ENCODE results near the gene NME2. TPM values are rescaled to one million over a fixed set of nuclear protein-coding genes. Genes with fewer than 3 reads are reported as not detected.
A peak's percentile ranks its signal among the peaks of the same experiment; 100 is the strongest.

The NME2 gene
- total RNA-seq, 1 experiment from 2014 or later, result 1,558 TPM

GRCh38 chr17:51132964-51133319 lies 33.3 kb upstream of the NME2 start:
- no peak overlapping the region for H3K9ac ChIP-seq (ENCODE audit: low read length)
- POLR2A ChIA-PET (ENCODE audit: unreplicated experiment), result no interaction called here

GRCh38 chr17:51133365-51133764 lies 32.8 kb upstream of the NME2 start:
- intact Hi-C loops (cut with micrococcal nuclease), result no loop called here
- Histone ChIP-seq H3K4me3 (ENCODE audit: low read length) (no peak overlapping the region), H3K4me2 (ENCODE audit: low read length) (peak overlapping the region; percentile 14; the same call in 1 of the 2 replicates), H3K27me3 (ENCODE audit: low read length) (no peaks in the 10 kb centered on the region), H3K79me2 (ENCODE audit: low read length) (no peaks in the 10 kb centered on the region), H3F3A (ENCODE audit: low read length, unreplicated experiment) (no peaks in the 10 kb centered on the region), H3K9me2 (replicated peaks; ENCODE audit: low read length) (no peaks in the 10 kb centered on the region), H3K9me3 (ENCODE audit: low read length) (no peaks in the 10 kb centered on the region), H3K27ac (ENCODE audit: low read length) (0 out of 2 replicates have a peak overlapping the region, but pooled peaks have one; percentile 4), H3K36me3 (ENCODE audit: low read depth, low read length) (no peaks in the 10 kb centered on the region), H3K4me1 (ENCODE audit: insufficient read depth, low read length) (peaks cover 8% of the 10 kb centered on the region), H4K20me1 (ENCODE audit: low read length) (no peaks in the 10 kb centered on the region), H3K9ac (ENCODE audit: low read length) (no peak overlapping the region), H2AFZ (ENCODE audit: low read length) (no peak overlapping the region)
- DNase-seq, result no peak
- no peak for ATAC-seq
- no peak for TF ChIP-seq CTCF (conservative IDR thresholded peaks at IDR 0.05; ENCODE audit: low read depth, low read length)
- no peak for TF ChIP-seq EZH2phosphoT487 (IDR thresholded peaks at IDR 0.05; ENCODE audit: borderline replicate concordance, low read length)
- no peak for TF ChIP-seq EZH2 (IDR thresholded peaks at IDR 0.05; ENCODE audit: low read length, unreplicated experiment)
- CTCF ChIA-PET, result no interaction called here
- POLR2A ChIA-PET (ENCODE audit: unreplicated experiment), result no interaction called here
- BruUV-seq (replicated peaks), result no TSS peak

More at GRCh38 chr17:51132964-51133319, 33.3 kb upstream of the NME2 start:
- Histone ChIP-seq H3K36me3 (ENCODE audit: low read depth, low read length) (no peaks in the 10 kb centered on the region), H3K79me2 (ENCODE audit: low read length) (no peaks in the 10 kb centered on the region), H3K9me3 (ENCODE audit: low read length) (no peaks in the 10 kb centered on the region), H4K20me1 (ENCODE audit: low read length) (no peaks in the 10 kb centered on the region), H3K27me3 (ENCODE audit: low read length) (no peaks in the 10 kb centered on the region), H3K9me2 (replicated peaks; ENCODE audit: low read length) (no peaks in the 10 kb centered on the region), H2AFZ (ENCODE audit: low read length) (no peak overlapping the region), H3K27ac (ENCODE audit: low read length) (0 out of 2 replicates have a peak overlapping the region, but pooled peaks have one; percentile 4), H3K4me3 (ENCODE audit: low read length) (no peak overlapping the region), H3F3A (ENCODE audit: low read length, unreplicated experiment) (no peaks in the 10 kb centered on the region), H3K4me1 (ENCODE audit: insufficient read depth, low read length) (peaks cover 8% of the 10 kb centered on the region), H3K4me2 (ENCODE audit: low read length) (peak overlapping the region; percentile 14; the same call in 1 of the 2 replicates)
- CTCF ChIA-PET, result no interaction called here
- DNase-seq, result peak; percentile 37
- no TSS peak for BruUV-seq (replicated peaks)
- no peak for TF ChIP-seq EZH2 (IDR thresholded peaks at IDR 0.05; ENCODE audit: low read length, unreplicated experiment)
- TF ChIP-seq CTCF (conservative IDR thresholded peaks at IDR 0.05; ENCODE audit: low read depth, low read length), result no peak
- TF ChIP-seq EZH2phosphoT487 (IDR thresholded peaks at IDR 0.05; ENCODE audit: borderline replicate concordance, low read length), result no peak
- ATAC-seq, result peak; percentile 71
- intact Hi-C loops (cut with micrococcal nuclease), result no loop called here

DNA sequence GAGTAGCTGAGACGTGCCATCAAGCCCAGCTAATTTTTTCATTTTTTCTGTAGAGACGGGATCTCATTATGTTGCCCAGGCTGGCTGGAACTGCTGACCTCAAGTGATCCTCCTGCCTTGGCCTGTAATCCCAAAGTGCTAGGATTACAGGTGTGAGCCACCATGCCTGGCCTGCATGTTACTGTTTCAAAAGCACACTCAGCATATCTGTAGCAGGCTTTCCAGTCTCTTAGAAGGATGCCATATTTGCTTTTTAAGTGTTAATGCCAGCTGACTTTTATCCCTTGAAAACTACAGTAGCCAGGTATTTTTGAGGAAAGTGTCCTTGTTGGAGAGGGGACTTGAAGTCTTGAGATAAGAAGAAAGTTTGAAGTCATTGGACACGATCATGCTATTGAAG lies 30.3 kb upstream of the NME2 start:
- Histone ChIP-seq H3K79me2 (ENCODE audit: low read length) (no peaks in the 10 kb centered on the region), H3K9ac (ENCODE audit: low read length) (no peak overlapping the region), H3K27ac (ENCODE audit: low read length) (no peak overlapping the region), H3K4me3 (ENCODE audit: low read length) (no peak overlapping the region), H3K4me1 (ENCODE audit: insufficient read depth, low read length) (peaks cover 8% of the 10 kb centered on the region), H4K20me1 (ENCODE audit: low read length) (no peaks in the 10 kb centered on the region), H3F3A (ENCODE audit: low read length, unreplicated experiment) (no peaks in the 10 kb centered on the region), H2AFZ (ENCODE audit: low read length) (no peak overlapping the region), H3K36me3 (ENCODE audit: low read depth, low read length) (no peaks in the 10 kb centered on the region), H3K27me3 (ENCODE audit: low read length) (no peaks in the 10 kb centered on the region), H3K9me2 (replicated peaks; ENCODE audit: low read length) (no peaks in the 10 kb centered on the region), H3K4me2 (ENCODE audit: low read length) (no peak overlapping the region), H3K9me3 (ENCODE audit: low read length) (no peaks in the 10 kb centered on the region)
- ChIA-PET CTCF (no interaction called here), POLR2A (ENCODE audit: unreplicated experiment) (interaction anchor here (0.5 kb wide), 1 partner anchor 270 kb away, joined by 4 read pairs; the partner anchor contains the start of gene TOB1)
- BruUV-seq (replicated peaks), result no TSS peak
- TF ChIP-seq EZH2phosphoT487 (IDR thresholded peaks at IDR 0.05; ENCODE audit: borderline replicate concordance, low read length), result no peak
- TF ChIP-seq EZH2 (IDR thresholded peaks at IDR 0.05; ENCODE audit: low read length, unreplicated experiment), result no peak
- no peak for TF ChIP-seq CTCF (conservative IDR thresholded peaks at IDR 0.05; ENCODE audit: low read depth, low read length)
- ATAC-seq, result no peak
- intact Hi-C loops (cut with micrococcal nuclease), result no loop called here
- DNase-seq, result no peak

Data from PC-3 (cell line).